ENCODE results near the gene AGTPBP1. TPM values are rescaled to one million over a fixed set of nuclear protein-coding genes. Genes with fewer than 3 reads are reported as not detected.
"Not testable (repeated sequence)": the region's sequence is repeated elsewhere in the genome, so short reads cannot be mapped to it uniquely, and the experiment has no call there.

AGTPBP1 gene
- total RNA-seq, 1 donor from 2014 or later: 46.0 TPM

- DNase-seq (ENCODE audit: low spot score): no peak
These were observed 18.5 kb downstream of the AGTPBP1 start for GRCh38 chr9:85723215-85723614.

- DNase-seq (ENCODE audit: low spot score): not testable (repeated sequence)
These were observed 22.3 kb downstream of the AGTPBP1 start for GRCh38 chr9:85719411-85719810.

- DNase-seq (ENCODE audit: low spot score): not testable (repeated sequence)
These were observed 23.9 kb downstream of the AGTPBP1 start for GRCh38 chr9:85717818-85718217.

GRCh38 chr9:85717220-85717619 lies 24.5 kb downstream of the AGTPBP1 start:
- DNase-seq (ENCODE audit: low spot score): no peak

GRCh38 chr9:85716031-85716877 lies 25.5 kb downstream of the AGTPBP1 start:
- DNase-seq (ENCODE audit: low spot score): no peak

GRCh38 chr9:85715587-85715986 lies 26.2 kb downstream of the AGTPBP1 start:
- no peak for DNase-seq (ENCODE audit: low spot score)

GRCh38 chr9:85713897-85714296 lies 27.9 kb downstream of the AGTPBP1 start:
- no peak for DNase-seq (ENCODE audit: low spot score)

GRCh38 chr9:85704744-85705143 lies 37.0 kb downstream of the AGTPBP1 start:
- no peak for DNase-seq (ENCODE audit: low spot score)

- DNase-seq (ENCODE audit: low spot score): no peak
These were observed 38.4 kb downstream of the AGTPBP1 start for GRCh38 chr9:85703398-85703797.

- DNase-seq (ENCODE audit: low spot score): no peak
These were observed 38.9 kb downstream of the AGTPBP1 start for GRCh38 chr9:85702726-85703289.

GRCh38 chr9:85702191-85702590 lies 39.6 kb downstream of the AGTPBP1 start:
- DNase-seq (ENCODE audit: low spot score): no peak

- DNase-seq (ENCODE audit: low spot score): no peak
These were observed 41.4 kb downstream of the AGTPBP1 start for GRCh38 chr9:85700330-85700729.

- no peak for DNase-seq (ENCODE audit: low spot score)
These were observed 53.4 kb downstream of the AGTPBP1 start for GRCh38 chr9:85688361-85688760.

GRCh38 chr9:85685081-85685480 lies 56.7 kb downstream of the AGTPBP1 start:
- no peak for DNase-seq (ENCODE audit: low spot score)

- DNase-seq (ENCODE audit: low spot score): no peak
These were observed 65.0 kb downstream of the AGTPBP1 start for GRCh38 chr9:85676790-85677189.

- DNase-seq (ENCODE audit: low spot score): no peak
These were observed 74.4 kb downstream of the AGTPBP1 start for GRCh38 chr9:85667374-85667773.

- DNase-seq (ENCODE audit: low spot score): no peak
These were observed 75.7 kb downstream of the AGTPBP1 start for GRCh38 chr9:85666086-85666485.

- no peak for DNase-seq (ENCODE audit: low spot score)
These were observed 79.2 kb downstream of the AGTPBP1 start for GRCh38 chr9:85662573-85662972.

GRCh38 chr9:85658716-85659115 lies 83.0 kb downstream of the AGTPBP1 start:
- DNase-seq (ENCODE audit: low spot score): no peak

GRCh38 chr9:85653153-85653552 lies 88.6 kb downstream of the AGTPBP1 start:
- DNase-seq (ENCODE audit: low spot score): no peak

- no peak for DNase-seq (ENCODE audit: low spot score)
These were observed 94.2 kb downstream of the AGTPBP1 start for GRCh38 chr9:85647571-85647970.

GRCh38 chr9:85645909-85646627 lies 95.7 kb downstream of the AGTPBP1 start:
- no peak for DNase-seq (ENCODE audit: low spot score)

GRCh38 chr9:85640425-85640824 lies 101.3 kb downstream of the AGTPBP1 start:
- no peak for DNase-seq (ENCODE audit: low spot score)
